Stimulated activated CD4-positive, alpha-beta T cell treated with anti-CD3 and anti-CD28 coated beads, TNF-alpha, amount 100 ng/mL, for 48 hours (primary cell): Measurements from ENCODE around the gene IGHMBP2.
"Not testable (repeated sequence)": the region's sequence is repeated elsewhere in the genome, so short reads cannot be mapped to it uniquely, and the experiment has no call there.

Experiments
- DNase-seq, 3 donors: peaks; one replicate each; pipeline ENCODE4 v3.0.0-alpha.2; 2020; ENCODE audit warnings: low read depth in 3 of 3

IGHMBP2 gene

GRCh38 chr11:68961245-68961644, 57.6 kb downstream of the IGHMBP2 start:
- no peak for DNase-seq

DNA sequence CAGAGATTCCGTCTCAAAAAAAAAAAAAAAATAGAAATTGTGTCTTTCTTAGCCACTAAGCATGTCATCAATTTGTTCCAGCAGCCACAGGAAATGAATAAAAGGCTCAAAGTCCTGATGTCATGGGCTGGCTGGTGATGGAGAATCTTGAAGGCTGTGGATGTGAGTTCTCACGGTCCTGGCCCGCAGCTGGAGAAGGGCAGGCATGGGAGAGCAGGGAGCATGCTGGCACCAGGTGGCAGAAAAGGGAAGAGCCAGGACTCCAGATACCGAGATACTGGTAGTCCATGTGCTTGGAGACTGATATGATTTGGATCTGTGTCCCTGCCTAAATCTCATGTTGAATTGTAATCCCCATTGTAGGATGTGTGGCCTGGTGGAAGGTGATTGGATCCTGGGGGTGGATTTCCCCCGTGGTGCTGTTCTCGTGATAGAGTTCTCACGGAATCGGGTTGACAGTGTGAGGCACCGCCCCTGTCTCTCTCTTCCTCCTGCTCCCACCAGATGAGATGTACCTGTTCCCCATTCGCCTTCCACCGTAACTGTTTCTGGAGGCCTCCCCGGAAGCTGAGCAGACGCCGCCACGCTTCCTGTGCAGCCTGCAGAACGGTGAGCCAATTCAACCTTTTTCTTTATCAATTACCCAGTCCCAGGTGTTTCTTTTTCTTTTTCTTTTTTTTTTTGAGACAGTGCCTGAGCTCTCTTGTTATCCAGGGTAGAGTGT, 59.0 kb downstream of the IGHMBP2 start:
- DNase-seq, result no peak

DNA sequence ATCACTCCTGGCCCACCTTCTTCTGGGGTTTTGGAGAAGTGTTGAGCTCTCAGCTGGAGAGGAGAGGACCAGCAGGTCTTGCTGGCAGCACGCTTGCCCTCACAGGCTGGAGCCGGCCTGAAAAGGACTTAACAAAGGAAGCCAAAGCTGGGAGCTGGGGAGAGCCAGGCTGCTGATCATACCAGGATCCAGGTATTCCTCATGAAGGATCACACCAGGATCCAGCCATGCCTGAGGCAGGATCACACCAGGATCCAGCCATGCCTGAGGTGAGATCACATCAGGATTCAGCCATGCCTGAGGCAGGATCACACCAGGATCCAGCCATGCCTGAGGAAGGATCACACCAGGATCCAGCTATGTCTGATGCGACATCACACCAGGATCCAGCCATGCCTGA, 60.1 kb downstream of the IGHMBP2 start:
- no peak for DNase-seq

GRCh38 chr11:68965901-68966853, 62.5 kb downstream of the IGHMBP2 start:
- DNase-seq, result no peak

GRCh38 chr11:68966894-68967780, 63.4 kb downstream of the IGHMBP2 start:
- DNase-seq, result no peak

GRCh38 chr11:68968306-68969250, 64.9 kb downstream of the IGHMBP2 start:
- no peak for DNase-seq

GRCh38 chr11:68969386-68969785, 65.7 kb downstream of the IGHMBP2 start:
- DNase-seq, result no peak

GRCh38 chr11:68970921-68971636, 67.4 kb downstream of the IGHMBP2 start:
- no peak for DNase-seq

DNA sequence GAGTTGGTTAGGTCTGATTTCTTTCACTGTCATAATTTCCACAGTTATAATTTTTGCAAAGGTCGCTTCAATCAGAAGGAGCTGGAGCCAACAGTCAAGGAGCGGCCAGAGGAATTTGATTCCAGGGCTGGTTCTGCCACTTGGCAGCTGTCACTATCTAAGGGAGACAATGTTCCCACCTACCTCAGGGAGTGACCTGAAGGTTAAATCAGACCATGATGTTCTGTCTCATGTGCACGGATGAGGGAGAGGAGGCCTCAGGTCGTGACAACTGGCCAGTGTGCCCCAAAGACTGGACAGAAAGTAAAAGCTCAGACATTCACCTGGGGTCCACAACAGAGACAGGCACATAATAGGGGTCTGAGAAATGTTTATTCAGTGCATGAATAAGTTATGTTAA, 69.5 kb downstream of the IGHMBP2 start:
- DNase-seq, result no peak

DNA sequence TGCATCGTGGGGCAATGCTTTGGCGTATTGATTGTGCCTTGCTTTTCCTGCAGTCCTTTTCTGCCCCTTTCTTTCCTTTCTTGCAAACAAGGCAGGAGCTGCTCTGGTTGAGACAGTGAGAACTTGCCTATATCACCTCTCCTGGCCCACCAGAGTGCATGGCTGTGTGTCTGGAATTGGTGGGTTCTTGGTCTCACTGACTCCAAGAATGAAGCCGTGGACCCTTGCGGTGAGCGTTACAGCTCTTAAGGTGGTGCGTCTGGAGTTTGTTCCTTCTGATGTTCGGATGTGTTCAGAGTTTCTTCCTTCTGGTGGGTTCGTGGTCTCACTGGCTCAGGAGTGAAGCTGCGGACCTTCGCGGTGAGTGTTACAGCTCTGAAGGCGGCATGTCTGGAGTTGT, 70.0 kb downstream of the IGHMBP2 start:
- DNase-seq, result not testable (repeated sequence)

GRCh38 chr11:68974421-68975194, 70.9 kb downstream of the IGHMBP2 start:
- DNase-seq, result no peak

DNA sequence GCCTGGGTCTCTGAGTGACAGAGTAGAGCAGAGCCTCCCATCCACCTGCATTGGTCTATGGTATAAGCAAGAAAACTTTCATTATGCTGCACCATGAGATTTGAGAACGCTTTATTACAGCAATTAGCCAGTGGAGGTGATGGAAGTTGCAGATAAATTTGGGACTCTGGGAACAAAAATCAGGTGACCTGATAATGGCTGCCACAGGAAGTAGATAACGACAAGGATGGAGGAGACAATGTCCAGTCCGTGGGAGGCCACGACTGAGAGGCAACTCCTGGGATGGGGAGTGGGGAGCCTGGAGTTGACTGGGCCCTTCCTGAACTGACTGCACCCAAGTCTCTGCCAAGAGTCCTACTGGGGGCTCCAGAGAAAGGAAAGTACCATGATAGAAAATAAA, 72.4 kb downstream of the IGHMBP2 start:
- no peak for DNase-seq

DNA sequence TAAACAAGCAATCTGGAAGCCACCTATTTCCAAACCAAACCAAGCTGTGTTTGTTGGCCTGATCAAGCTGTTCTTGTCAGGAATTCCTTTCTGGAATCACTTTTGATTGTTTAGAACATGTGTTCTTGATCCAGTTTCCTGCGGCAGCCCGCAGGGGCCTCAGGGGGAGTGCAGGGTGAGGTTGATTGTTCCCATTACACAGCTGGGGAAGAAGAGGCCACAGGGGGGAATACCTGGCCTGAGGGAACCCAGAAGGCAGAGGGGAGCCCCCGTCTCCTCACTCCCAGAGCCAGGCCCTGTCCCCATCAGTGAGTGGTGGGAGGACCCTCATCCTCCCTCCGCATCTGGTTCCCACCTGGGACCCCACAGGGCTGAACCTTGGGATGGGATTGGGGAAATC, 72.9 kb downstream of the IGHMBP2 start:
- DNase-seq, result no peak

DNA sequence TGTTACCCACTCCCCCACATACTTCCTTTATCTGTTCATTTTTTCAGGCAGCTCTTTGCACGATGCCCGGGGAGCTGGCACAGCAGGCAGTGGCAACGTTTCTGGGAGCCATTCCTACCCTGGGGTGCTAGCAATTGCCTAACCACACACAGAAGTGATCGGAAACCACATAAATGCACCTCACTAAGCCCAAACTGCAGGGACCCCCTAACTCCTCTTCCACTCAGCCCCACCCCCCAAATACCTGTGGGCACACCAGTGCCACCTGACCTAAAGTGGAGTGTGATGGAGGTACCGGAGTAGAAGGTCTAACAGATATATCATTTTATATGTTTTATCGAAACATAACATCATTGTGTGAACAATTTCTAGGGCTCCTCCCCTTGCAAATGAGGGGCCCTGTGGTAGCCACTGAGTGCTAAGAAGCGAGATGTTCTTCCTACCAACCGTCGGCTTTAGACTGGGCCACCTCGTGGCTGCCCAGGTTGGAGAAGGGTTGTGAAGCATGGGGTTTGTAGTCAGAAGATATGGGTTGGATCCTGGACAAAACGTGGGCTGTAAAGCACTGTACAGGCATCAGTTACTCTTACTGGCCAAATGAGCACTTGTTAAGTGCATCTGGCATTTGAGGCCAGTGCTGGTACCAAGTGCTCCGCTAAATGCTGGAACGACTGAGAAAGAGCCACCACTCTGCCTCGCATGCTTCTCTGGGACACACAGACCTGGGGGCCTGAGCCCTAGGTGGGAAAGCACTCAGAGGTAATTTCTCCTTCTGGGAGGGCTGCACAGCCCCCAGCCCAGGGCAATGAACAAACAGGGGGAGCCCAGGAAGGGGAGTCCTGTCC, 74.3 kb downstream of the IGHMBP2 start:
- DNase-seq, result no peak

GRCh38 chr11:68978626-68978930, 74.9 kb downstream of the IGHMBP2 start:
- no peak for DNase-seq

- no peak for DNase-seq
These were observed 75.4 kb downstream of the IGHMBP2 start for GRCh38 chr11:68978931-68979594.

- no peak for DNase-seq
These were observed 76.5 kb downstream of the IGHMBP2 start for GRCh38 chr11:68979931-68980775.
